ENCODE results near the gene CYP27B1.
A peak's percentile ranks its signal among the peaks of the same experiment; 100 is the strongest.

Gene CYP27B1

DNA sequence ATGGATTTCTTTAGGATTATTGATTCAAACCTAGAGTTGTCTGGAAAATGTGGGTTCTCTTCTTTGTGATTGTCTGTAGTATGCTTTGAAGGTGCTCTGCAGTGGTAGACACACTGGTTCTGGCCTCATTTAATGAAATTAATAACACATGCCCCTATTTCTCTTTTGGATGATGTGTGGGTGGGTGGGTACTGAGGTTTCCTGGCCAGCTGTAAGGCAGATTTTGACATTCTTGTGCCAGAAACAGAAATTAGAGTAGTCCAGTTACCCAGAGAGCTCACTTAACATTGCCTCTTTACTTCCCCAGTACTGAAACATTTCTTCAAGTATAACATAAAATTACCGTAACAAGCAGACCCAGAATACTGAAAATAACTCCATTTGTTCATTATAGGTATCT lies 30.1 kb upstream of the CYP27B1 start:
- TF ChIP-seq, protein P1, sequence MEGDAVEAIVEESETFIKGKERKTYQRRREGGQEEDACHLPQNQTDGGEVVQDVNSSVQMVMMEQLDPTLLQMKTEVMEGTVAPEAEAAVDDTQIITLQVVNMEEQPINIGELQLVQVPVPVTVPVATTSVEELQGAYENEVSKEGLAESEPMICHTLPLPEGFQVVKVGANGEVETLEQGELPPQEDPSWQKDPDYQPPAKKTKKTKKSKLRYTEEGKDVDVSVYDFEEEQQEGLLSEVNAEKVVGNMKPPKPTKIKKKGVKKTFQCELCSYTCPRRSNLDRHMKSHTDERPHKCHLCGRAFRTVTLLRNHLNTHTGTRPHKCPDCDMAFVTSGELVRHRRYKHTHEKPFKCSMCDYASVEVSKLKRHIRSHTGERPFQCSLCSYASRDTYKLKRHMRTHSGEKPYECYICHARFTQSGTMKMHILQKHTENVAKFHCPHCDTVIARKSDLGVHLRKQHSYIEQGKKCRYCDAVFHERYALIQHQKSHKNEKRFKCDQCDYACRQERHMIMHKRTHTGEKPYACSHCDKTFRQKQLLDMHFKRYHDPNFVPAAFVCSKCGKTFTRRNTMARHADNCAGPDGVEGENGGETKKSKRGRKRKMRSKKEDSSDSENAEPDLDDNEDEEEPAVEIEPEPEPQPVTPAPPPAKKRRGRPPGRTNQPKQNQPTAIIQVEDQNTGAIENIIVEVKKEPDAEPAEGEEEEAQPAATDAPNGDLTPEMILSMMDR (IDR thresholded peaks at IDR 0.05; ENCODE audit: low read depth, low read length), result no peak
- TF ChIP-seq, protein P2, sequence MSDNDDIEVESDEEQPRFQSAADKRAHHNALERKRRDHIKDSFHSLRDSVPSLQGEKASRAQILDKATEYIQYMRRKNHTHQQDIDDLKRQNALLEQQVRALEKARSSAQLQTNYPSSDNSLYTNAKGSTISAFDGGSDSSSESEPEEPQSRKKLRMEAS (IDR thresholded peaks at IDR 0.05; ENCODE audit: low read depth, low read length), result no peak
- no peak for DNase-seq (ENCODE audit: low read depth)
- no peak overlapping the region for H3K4me3 ChIP-seq (ENCODE audit: low read depth, low read length)

DNA sequence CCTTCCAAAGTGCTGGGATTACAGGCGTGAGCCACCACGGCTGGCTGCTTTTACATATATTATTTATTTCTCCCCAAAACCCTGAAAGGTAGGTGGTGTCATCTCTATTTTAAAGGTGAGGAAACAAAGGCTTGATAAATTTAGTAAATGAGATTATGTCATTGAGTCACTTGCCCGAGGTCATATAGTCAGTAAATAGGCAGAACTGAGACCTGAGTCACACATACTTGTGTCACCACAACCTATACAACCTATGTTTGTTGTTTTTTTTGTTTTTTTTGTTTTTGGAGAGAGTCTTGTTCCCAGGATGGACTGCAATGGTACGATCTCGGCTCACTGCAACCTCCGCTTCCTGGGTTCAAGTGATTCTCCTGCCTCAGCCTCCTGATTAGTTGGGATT lies 28.5 kb upstream of the CYP27B1 start:
- no peak overlapping the region for H3K4me3 ChIP-seq (ENCODE audit: low read depth, low read length)
- TF ChIP-seq POLR2A (IDR thresholded peaks at IDR 0.05; ENCODE audit: extremely low read depth, insufficient read length) (no peak), MYC (IDR thresholded peaks at IDR 0.05; ENCODE audit: low read depth, low read length) (no peak)
- TF ChIP-seq, protein P2 (IDR thresholded peaks at IDR 0.05; ENCODE audit: low read depth, low read length), result no peak
- TF ChIP-seq, protein P1 (IDR thresholded peaks at IDR 0.05; ENCODE audit: low read depth, low read length), result no peak
- DNase-seq (ENCODE audit: low read depth), result no peak

DNA sequence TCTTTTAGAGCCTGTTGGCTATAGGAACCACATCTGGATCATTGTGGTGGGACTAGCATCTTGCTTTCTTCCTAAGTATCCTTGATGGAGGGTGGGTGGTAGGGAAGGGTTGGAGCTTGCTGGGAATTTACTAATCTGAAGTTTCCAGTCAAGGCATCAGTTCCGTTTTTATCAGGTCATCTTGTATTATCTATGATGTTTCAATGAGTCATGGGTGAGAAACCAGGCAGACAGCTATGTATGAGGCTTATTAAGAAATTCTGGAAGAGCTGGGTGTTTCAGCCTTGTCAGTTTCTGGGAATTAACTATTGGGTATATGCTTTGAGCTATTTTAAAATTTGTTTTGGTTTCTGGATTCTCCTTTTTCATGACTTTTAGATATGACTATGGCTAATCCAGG lies 27.0 kb upstream of the CYP27B1 start:
- TF ChIP-seq, protein P1 (IDR thresholded peaks at IDR 0.05; ENCODE audit: low read depth, low read length), result no peak
- TF ChIP-seq MYC (IDR thresholded peaks at IDR 0.05; ENCODE audit: low read depth, low read length) (no peak), POLR2A (IDR thresholded peaks at IDR 0.05; ENCODE audit: extremely low read depth, insufficient read length) (no peak)
- TF ChIP-seq, protein P2 (IDR thresholded peaks at IDR 0.05; ENCODE audit: low read depth, low read length), result no peak
- no peak for DNase-seq (ENCODE audit: low read depth)

DNA sequence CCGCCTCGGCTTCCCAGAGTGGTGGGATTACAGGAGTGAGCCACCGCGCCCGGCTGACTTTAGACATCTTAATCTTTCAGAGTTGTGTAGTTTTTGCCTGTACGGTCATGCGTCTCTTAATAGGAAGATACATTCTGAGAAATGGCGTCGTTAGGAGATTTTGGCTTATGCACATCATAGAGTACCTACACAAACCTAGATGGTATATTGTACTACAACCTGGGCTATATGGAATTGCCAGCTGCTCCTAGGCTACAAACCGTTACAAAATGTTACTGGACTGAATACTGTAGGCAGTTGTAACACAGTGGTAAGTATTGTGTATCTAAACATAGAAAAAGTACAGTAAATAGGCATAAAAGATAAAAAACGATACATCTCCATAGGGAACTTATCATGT lies 17.0 kb upstream of the CYP27B1 start:
- DNase-seq (ENCODE audit: low read depth), result no peak
- H3K4me3 ChIP-seq (ENCODE audit: low read depth, low read length), result peak overlapping the region; percentile 50
- TF ChIP-seq, protein P1 (IDR thresholded peaks at IDR 0.05; ENCODE audit: low read depth, low read length), result no peak
- TF ChIP-seq POLR2A (IDR thresholded peaks at IDR 0.05; ENCODE audit: extremely low read depth, insufficient read length) (no peak), MYC (IDR thresholded peaks at IDR 0.05; ENCODE audit: low read depth, low read length) (no peak)
- TF ChIP-seq, protein P2 (IDR thresholded peaks at IDR 0.05; ENCODE audit: low read depth, low read length), result no peak

More for the DNA sequence above, 27.0 kb upstream of the CYP27B1 start:
- no peak overlapping the region for H3K4me3 ChIP-seq (ENCODE audit: low read depth, low read length)

DNA sequence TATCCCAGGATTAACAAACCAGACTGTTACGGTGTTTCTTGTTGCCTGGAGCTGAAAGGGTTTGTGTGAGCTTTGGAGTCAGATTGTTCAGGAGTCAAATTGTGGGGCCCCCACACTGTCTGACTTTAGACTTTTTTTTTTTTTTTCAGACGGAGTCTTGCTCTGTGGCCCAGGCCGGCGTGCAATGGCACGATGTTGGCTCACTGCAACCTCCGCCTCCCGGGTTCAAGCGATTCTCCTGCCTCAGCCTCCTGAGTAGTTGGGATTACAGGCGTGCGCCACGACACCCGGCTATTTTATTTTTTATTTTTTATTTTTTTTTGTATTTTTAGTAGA lies 16.6 kb upstream of the CYP27B1 start:
- H3K4me3 ChIP-seq (ENCODE audit: low read depth, low read length), result peak overlapping the region; percentile 96
- TF ChIP-seq, protein P1 (IDR thresholded peaks at IDR 0.05; ENCODE audit: low read depth, low read length), result no peak
- TF ChIP-seq, protein P2 (IDR thresholded peaks at IDR 0.05; ENCODE audit: low read depth, low read length), result no peak
- TF ChIP-seq POLR2A (IDR thresholded peaks at IDR 0.05; ENCODE audit: extremely low read depth, insufficient read length) (no peak), MYC (IDR thresholded peaks at IDR 0.05; ENCODE audit: low read depth, low read length) (no peak)
- DNase-seq (ENCODE audit: low read depth), result no peak
